Measurements from ENCODE around the gene PHF2. TPM values are rescaled to one million over a fixed set of nuclear protein-coding genes. Genes with fewer than 3 reads are reported as not detected.

The PHF2 gene
- total RNA-seq, 1 donor from 2014 or later = 29.4 TPM

DNA sequence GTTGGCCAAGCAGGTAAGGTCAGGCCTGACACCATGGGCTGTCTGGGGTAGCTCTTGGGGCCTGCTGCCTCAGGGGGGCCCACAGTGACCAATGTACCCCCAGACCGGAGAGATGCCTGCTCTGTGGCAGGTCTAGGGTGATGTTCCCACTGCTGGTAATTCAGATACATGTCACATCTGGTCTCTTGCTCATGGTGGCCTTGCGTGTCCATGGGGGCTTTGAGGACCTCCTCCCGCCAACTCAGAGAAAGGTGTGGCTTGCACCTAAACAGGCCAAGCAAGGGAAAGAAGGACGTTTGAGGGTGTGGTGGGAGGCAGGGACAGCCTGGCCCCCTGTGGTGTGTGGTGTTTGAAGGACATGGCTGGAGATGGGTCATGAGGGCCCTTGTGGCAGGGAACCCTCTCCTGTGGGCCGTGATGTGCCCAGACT lies 75.2 kb downstream of the PHF2 start:
- H3K4me1 Mint-ChIP-seq (ENCODE audit: low read depth) = no peaks in the 10 kb centered on the region
- H3K36me3 Mint-ChIP-seq (ENCODE audit: low read depth) = peaks cover 17% of the 10 kb centered on the region
- TF ChIP-seq, protein P1, sequence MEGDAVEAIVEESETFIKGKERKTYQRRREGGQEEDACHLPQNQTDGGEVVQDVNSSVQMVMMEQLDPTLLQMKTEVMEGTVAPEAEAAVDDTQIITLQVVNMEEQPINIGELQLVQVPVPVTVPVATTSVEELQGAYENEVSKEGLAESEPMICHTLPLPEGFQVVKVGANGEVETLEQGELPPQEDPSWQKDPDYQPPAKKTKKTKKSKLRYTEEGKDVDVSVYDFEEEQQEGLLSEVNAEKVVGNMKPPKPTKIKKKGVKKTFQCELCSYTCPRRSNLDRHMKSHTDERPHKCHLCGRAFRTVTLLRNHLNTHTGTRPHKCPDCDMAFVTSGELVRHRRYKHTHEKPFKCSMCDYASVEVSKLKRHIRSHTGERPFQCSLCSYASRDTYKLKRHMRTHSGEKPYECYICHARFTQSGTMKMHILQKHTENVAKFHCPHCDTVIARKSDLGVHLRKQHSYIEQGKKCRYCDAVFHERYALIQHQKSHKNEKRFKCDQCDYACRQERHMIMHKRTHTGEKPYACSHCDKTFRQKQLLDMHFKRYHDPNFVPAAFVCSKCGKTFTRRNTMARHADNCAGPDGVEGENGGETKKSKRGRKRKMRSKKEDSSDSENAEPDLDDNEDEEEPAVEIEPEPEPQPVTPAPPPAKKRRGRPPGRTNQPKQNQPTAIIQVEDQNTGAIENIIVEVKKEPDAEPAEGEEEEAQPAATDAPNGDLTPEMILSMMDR (IDR thresholded peaks at IDR 0.05) = no peak
- H3K27ac Mint-ChIP-seq (ENCODE audit: unreplicated experiment) = no peak overlapping the region
- no peaks in the 10 kb centered on the region for H3K27me3 Mint-ChIP-seq (ENCODE audit: low read depth)
- DNase-seq (ENCODE audit: low spot score) = peak; percentile 57
- H3K9me3 Mint-ChIP-seq (ENCODE audit: low read depth) = no peaks in the 10 kb centered on the region
- H3K4me3 Mint-ChIP-seq (ENCODE audit: unreplicated experiment) = no peak overlapping the region

DNA sequence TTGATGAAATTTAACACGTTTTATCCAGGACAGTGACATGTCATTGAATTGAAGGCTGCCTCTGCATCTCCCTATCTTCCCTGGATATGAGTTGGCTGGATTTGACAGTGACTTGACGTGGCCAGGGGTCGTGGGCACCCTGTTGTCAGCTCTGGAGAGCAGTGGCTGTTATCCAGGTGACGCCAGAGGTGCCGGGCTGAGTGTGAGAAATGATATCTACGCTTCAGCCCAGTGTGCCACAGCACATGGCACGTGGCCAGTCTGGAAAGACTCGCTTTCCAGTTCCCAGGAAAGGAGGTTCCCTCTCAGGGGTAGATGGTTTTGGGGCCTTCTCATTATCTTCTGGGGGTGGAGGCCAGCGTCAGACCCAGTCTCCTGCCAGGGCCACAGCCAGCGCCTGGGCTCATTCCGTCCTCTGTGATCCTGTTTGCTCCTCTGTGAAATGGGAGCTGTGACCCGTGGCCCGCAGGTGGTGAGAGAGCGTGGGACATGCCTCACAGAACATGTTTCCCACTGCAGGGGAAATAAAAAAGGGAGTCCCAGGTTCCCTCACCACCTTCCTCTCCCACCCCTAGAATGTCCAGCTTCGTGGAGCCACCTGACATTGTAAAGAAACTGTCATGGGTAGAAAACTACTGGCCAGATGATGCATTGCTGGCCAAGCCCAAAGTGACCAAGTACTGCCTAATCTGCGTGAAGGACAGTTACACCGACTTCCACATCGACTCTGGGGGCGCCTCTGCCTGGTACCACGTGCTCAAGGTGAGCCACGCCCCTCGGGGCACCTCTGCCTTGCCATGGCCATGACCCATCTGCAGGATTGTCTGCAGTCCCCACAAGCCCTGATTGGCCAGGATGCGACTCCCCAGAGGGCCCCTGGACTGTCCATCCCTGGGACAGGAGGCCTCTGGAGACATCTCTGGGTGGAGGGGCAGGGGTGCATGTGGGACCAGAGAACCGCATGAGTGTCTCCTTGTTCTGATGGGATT lies 76.5 kb downstream of the PHF2 start:
- DNase-seq (ENCODE audit: low spot score) = peak; percentile 87
- H3K4me3 Mint-ChIP-seq (ENCODE audit: unreplicated experiment) = no peak overlapping the region
- H3K27ac Mint-ChIP-seq (ENCODE audit: unreplicated experiment) = no peak overlapping the region
- no peaks in the 10 kb centered on the region for H3K27me3 Mint-ChIP-seq (ENCODE audit: low read depth)
- TF ChIP-seq, protein P1 (IDR thresholded peaks at IDR 0.05) = no peak
- no peaks in the 10 kb centered on the region for H3K9me3 Mint-ChIP-seq (ENCODE audit: low read depth)
- no peaks in the 10 kb centered on the region for H3K4me1 Mint-ChIP-seq (ENCODE audit: low read depth)
- H3K36me3 Mint-ChIP-seq (ENCODE audit: low read depth) = peaks cover 18% of the 10 kb centered on the region

DNA sequence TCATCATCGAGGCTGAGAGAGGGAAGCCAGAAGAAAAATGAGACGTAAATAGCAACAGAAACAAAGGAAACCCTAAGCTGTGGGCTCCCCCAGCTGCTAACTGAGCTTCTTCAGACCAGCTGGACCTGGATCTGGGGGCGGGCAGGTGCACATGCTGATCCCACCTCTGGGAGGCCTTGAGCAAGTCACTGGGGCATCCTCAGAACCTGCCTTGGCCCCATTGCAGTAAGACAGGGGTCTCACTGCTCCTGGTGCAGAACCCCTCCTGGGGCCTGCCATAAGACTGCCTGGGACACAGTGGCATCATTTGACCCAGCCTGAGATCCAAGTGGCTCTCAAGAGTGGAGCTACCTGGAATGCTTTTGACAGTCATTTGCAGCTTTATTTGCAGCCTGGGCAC lies 77.4 kb downstream of the PHF2 start:
- H3K4me3 Mint-ChIP-seq (ENCODE audit: unreplicated experiment) = no peak overlapping the region

GRCh38 chr9:93654351-93654961 lies 78.1 kb downstream of the PHF2 start:
- TF ChIP-seq, protein P1 (IDR thresholded peaks at IDR 0.05) = no peak
- H3K27me3 Mint-ChIP-seq (ENCODE audit: low read depth) = no peaks in the 10 kb centered on the region
- H3K9me3 Mint-ChIP-seq (ENCODE audit: low read depth) = no peaks in the 10 kb centered on the region
- no peak overlapping the region for H3K27ac Mint-ChIP-seq (ENCODE audit: unreplicated experiment)
- H3K36me3 Mint-ChIP-seq (ENCODE audit: low read depth) = peaks cover 18% of the 10 kb centered on the region
- no peaks in the 10 kb centered on the region for H3K4me1 Mint-ChIP-seq (ENCODE audit: low read depth)
- no peak overlapping the region for H3K4me3 Mint-ChIP-seq (ENCODE audit: unreplicated experiment)
- peak; percentile 80 for DNase-seq (ENCODE audit: low spot score)

More for the DNA sequence above, 77.4 kb downstream of the PHF2 start:
- Mint-ChIP-seq H3K9me3 (ENCODE audit: low read depth) (no peaks in the 10 kb centered on the region), H3K27me3 (ENCODE audit: low read depth) (no peaks in the 10 kb centered on the region), H3K36me3 (ENCODE audit: low read depth) (peaks cover 18% of the 10 kb centered on the region), H3K4me1 (ENCODE audit: low read depth) (no peaks in the 10 kb centered on the region), H3K27ac (ENCODE audit: unreplicated experiment) (no peak overlapping the region)
- peak; percentile 50 for DNase-seq (ENCODE audit: low spot score)
- TF ChIP-seq, protein P1 (IDR thresholded peaks at IDR 0.05) = no peak

DNA sequence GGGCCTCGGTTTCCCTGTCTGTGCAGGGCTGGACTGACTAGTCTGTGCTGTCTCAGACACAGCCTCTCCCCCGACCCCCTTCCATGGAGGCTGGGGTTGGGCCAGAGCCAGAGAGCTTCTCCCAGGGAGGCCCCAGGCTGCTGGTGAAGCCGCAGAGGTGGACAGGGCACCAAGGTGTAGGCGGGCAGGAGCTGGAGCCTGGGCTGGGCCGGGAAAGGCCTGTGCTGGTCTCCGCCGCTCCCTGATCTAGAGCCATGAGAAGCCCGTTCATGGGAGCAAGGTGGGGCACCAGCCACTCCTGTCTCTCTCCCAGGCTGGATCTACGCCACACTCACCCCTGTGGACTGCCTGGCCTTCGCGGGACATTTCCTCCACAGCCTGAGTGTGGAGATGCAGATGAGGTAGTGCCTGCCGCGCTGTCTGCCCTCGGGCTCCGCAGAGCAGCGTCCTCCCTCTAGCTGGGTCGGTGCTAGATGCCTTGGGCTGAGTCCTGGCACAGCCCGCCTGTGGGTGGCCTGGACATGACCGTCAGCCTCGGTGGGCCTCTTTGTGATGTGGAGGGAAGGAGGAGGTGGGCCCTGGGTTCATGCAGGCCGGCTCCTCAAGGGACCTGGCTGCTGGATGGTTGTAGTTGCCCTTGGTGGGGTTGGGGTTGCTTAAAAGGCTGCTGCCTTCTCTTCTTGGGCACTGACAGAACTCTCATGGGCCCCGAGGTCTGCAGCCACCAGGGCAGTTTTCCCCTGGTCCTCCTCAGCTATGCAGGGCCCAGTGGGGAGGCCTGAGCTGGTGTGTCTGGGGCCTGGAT lies 79.4 kb downstream of the PHF2 start:
- TF ChIP-seq, protein P1 (IDR thresholded peaks at IDR 0.05) = no peak
- Mint-ChIP-seq H3K27ac (ENCODE audit: unreplicated experiment) (no peak overlapping the region), H3K36me3 (ENCODE audit: low read depth) (peaks cover 24% of the 10 kb centered on the region), H3K4me3 (ENCODE audit: unreplicated experiment) (no peak overlapping the region), H3K4me1 (ENCODE audit: low read depth) (no peaks in the 10 kb centered on the region), H3K9me3 (ENCODE audit: low read depth) (no peaks in the 10 kb centered on the region), H3K27me3 (ENCODE audit: low read depth) (no peaks in the 10 kb centered on the region)
- peak; percentile 81 for DNase-seq (ENCODE audit: low spot score)

Measured in chondrocyte (in vitro differentiated cells).